ENCODE data around the gene BCOR. TPM values are rescaled to one million over a fixed set of nuclear protein-coding genes. Genes with fewer than 3 reads are reported as not detected.

BCOR gene
- total RNA-seq, 1 donor from 2014 or later: 24.8 TPM

DNA sequence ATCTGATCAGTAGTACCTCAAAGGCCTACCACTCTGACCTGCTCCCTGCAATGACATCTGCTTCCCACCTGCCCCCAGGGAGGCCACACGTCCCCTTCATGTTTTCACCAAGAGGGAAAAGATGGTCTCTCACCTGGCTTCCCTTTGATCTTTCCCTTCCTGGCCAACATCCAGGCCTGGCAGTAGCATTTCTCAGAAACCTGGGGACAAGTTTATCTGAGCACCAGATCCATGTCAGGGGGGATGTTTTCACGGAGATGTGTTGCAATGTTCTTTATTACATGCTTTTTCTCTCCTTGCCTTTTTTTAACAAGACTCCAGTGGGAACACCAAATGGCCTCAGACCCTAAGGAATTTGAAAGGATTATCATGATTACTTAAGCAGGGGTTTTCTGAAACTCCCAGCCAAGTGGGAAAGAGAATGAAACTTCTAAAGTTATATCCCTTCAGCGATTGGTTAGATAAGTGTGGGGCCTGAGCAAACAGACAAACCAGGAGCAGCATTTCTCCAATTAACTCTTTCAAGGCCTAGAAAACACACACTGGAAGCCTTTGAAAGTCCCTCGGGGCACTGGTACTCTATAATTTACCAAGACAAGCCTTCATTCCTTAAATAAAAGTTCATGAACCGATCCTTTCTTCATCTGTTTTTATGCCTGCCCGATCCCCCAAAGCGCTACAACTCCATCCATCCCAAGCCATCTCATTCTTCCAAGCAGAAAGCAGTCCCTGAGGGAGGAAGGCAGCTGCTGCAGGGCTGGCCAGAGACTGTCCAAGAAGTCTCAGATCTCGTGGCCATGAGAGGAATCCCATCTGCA is 94.1 kb downstream of the BCOR start:
- no peak for DNase-seq (ENCODE audit: extremely low spot score, unreplicated experiment)
- no peaks in the 10 kb centered on the region for H3K36me3 Mint-ChIP-seq (ENCODE audit: unreplicated experiment)
- TF ChIP-seq, protein P1, sequence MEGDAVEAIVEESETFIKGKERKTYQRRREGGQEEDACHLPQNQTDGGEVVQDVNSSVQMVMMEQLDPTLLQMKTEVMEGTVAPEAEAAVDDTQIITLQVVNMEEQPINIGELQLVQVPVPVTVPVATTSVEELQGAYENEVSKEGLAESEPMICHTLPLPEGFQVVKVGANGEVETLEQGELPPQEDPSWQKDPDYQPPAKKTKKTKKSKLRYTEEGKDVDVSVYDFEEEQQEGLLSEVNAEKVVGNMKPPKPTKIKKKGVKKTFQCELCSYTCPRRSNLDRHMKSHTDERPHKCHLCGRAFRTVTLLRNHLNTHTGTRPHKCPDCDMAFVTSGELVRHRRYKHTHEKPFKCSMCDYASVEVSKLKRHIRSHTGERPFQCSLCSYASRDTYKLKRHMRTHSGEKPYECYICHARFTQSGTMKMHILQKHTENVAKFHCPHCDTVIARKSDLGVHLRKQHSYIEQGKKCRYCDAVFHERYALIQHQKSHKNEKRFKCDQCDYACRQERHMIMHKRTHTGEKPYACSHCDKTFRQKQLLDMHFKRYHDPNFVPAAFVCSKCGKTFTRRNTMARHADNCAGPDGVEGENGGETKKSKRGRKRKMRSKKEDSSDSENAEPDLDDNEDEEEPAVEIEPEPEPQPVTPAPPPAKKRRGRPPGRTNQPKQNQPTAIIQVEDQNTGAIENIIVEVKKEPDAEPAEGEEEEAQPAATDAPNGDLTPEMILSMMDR (IDR thresholded peaks at IDR 0.05): no peak
- H3K27ac Mint-ChIP-seq (ENCODE audit: unreplicated experiment): no peak overlapping the region
- H3K9me3 Mint-ChIP-seq (ENCODE audit: unreplicated experiment): no peaks in the 10 kb centered on the region
- no peaks in the 10 kb centered on the region for H3K27me3 Mint-ChIP-seq (ENCODE audit: unreplicated experiment)
- H3K4me1 Mint-ChIP-seq (ENCODE audit: unreplicated experiment): peaks cover 4% of the 10 kb centered on the region
- H3K4me3 Mint-ChIP-seq (ENCODE audit: unreplicated experiment): no peak overlapping the region

DNA sequence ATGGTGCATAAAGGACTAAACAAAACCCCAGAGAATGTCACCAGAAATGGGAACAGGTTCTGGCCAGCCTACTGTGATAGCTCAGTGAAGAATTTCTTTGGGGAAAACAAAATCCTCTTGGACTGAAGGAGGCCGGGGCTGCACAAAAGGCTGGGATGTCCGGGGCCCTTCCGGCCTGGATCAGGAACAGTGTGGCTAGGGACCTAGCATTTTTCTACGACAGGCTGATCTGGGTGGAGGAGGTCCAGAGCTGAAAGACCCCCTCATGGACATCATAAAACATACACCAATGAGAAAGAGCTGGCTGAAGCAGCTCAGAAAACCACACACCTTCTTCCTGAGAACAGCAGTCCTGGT is 94.7 kb downstream of the BCOR start:
- H3K36me3 Mint-ChIP-seq (ENCODE audit: unreplicated experiment): no peaks in the 10 kb centered on the region
- no peak overlapping the region for H3K27ac Mint-ChIP-seq (ENCODE audit: unreplicated experiment)
- no peak for DNase-seq (ENCODE audit: extremely low spot score, unreplicated experiment)
- H3K27me3 Mint-ChIP-seq (ENCODE audit: unreplicated experiment): no peaks in the 10 kb centered on the region
- H3K4me3 Mint-ChIP-seq (ENCODE audit: unreplicated experiment): no peak overlapping the region
- H3K9me3 Mint-ChIP-seq (ENCODE audit: unreplicated experiment): no peaks in the 10 kb centered on the region
- peaks cover 3% of the 10 kb centered on the region for H3K4me1 Mint-ChIP-seq (ENCODE audit: unreplicated experiment)
- TF ChIP-seq, protein P1 (IDR thresholded peaks at IDR 0.05): no peak
